Measurements from ENCODE around the gene IFIH1. TPM values are rescaled to one million over a fixed set of nuclear protein-coding genes. Genes with fewer than 3 reads are reported as not detected.

Gene IFIH1
- total and polyA plus RNA-seq, 9 of the 15 experiments (the other 6 are each of a cell fraction or from before 2014, with no cell fraction given): 0.15 to 1.2 (median 0.60) TPM; not detected in 1

DNA sequence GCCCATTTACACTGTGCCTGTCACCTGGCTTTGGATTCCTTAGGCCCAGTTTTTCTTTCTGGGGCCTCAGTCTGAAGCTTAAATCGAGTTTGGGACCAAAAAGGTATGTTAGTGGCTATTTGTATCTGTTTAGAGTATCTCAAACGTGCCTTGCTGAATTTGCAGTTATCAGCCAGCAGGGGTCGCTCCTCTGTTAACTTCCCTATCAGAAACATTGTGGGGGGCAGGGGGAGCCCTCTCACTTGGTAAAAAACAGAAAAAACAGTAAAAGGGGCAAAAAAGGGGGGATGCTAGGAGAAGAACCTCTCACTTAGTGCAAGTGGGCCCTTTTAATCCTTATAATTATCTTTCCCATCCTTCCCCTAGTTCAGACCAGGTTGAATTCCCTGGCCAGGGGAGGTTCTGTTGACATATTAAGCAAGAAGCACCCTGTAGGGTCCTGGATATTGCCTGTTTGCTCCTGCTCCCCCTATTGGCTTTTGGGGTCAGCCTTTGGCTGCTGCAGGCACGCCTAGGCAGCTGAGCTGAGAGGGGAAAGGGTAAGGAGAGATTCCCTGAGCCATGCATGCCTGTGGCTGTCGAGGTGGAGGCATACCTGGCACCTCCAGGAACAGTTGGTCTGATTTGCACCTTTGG is 8.8 kb upstream of the IFIH1 start:
- 0% methylated on average over 5 of the region's 5 CpGs for WGBS (ENCODE audit: insufficient coverage, low coverage, missing lambda C conversion rate)
- no peak overlapping the region for H3K9ac ChIP-seq (ENCODE audit: insufficient read depth in 1 of 2, low read depth in 2 of 2, low read length in 2 of 2)
- H3K79me2 ChIP-seq (ENCODE audit: control insufficient read depth, insufficient read depth, low read length): no peaks in the 10 kb centered on the region
- H3K36me3 ChIP-seq (ENCODE audit: control insufficient read depth, insufficient read depth, low read length): no peaks in the 10 kb centered on the region
- no peaks in the 10 kb centered on the region for H4K20me1 ChIP-seq (replicated peaks; ENCODE audit: control insufficient read depth, insufficient read depth, low read length)
- in situ Hi-C loops (cut with MboI): no loop called here
- no peak overlapping the region for H3K4me3 ChIP-seq
- 0 out of 2 replicates have a peak, but pooled peaks cover 2% of the 10 kb centered on the region for H3K9me3 ChIP-seq (replicated peaks; ENCODE audit: control insufficient read depth, insufficient read depth, low read depth, low read length)
- no TSS peak for BruUV-seq (replicated peaks)
- FAIRE-seq (no peak), ATAC-seq (peak; percentile 61; the same call in 2 of the 3 replicates), DNase-seq (ENCODE audit: extremely low read depth in 1 of 4, low spot score in 3 of 4) (peak; percentile 17 to 55 (median 40))
- no peak overlapping the region for H3K4me2 ChIP-seq (ENCODE audit: insufficient read depth, low read length)
- intact Hi-C loops (cut with micrococcal nuclease): no loop called here
- H2AFZ ChIP-seq (ENCODE audit: low read depth, low read length): no peak overlapping the region
- no peak overlapping the region for H3K27ac ChIP-seq (ENCODE audit: extremely low read depth, low read depth, low read length)
- TF ChIP-seq RAD21 (CRISPR knock-in tag; conservative IDR thresholded peaks at IDR 0.05 in 1 of 2, IDR thresholded peaks at IDR 0.05 in 1 of 2) (peak in 1 of 2 experiments; percentile 36; a peak in 2 of 4 replicates), CREBBP (IDR thresholded peaks at IDR 0.05; ENCODE audit: low read depth, low read length) (no peak)
- TF ChIP-seq, protein P1, sequence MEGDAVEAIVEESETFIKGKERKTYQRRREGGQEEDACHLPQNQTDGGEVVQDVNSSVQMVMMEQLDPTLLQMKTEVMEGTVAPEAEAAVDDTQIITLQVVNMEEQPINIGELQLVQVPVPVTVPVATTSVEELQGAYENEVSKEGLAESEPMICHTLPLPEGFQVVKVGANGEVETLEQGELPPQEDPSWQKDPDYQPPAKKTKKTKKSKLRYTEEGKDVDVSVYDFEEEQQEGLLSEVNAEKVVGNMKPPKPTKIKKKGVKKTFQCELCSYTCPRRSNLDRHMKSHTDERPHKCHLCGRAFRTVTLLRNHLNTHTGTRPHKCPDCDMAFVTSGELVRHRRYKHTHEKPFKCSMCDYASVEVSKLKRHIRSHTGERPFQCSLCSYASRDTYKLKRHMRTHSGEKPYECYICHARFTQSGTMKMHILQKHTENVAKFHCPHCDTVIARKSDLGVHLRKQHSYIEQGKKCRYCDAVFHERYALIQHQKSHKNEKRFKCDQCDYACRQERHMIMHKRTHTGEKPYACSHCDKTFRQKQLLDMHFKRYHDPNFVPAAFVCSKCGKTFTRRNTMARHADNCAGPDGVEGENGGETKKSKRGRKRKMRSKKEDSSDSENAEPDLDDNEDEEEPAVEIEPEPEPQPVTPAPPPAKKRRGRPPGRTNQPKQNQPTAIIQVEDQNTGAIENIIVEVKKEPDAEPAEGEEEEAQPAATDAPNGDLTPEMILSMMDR (IDR thresholded peaks at IDR 0.05 in 2 of 3, conservative IDR thresholded peaks at IDR 0.05 in 1 of 3; ENCODE audit: insufficient read depth in 2 of 3, low read depth in 1 of 3, low read length in 3 of 3): peak; percentile 46 to 64 (median 56); a peak in 5 of 6 replicates
- no peaks in the 10 kb centered on the region for H3K27me3 ChIP-seq (ENCODE audit: control insufficient read depth in 2 of 2, insufficient read depth in 2 of 2, low read length in 2 of 2)
- POLR2A ChIA-PET: no interaction called here
- no peaks in the 10 kb centered on the region for H3K9me1 ChIP-seq (ENCODE audit: control insufficient read depth, insufficient read depth, low read length)
- no peaks in the 10 kb centered on the region for H3K4me1 ChIP-seq (replicated peaks in 1 of 2; ENCODE audit: control insufficient read depth in 2 of 2, insufficient read depth in 2 of 2, low read length in 2 of 2)
- CTCF ChIA-PET (ENCODE audit: low intra/inter-chr PET ratio): no interaction called here

Measured in K562 (cell line).